ENCODE measurements around the gene GNA12. TPM values are rescaled to one million over a fixed set of nuclear protein-coding genes. Genes with fewer than 3 reads are reported as not detected.

The GNA12 gene
- total RNA-seq, 1 experiment from 2014 or later: 20.6 TPM

- DNase-seq (ENCODE audit: low read depth): no peak
Measured at GRCh38 chr7:2715341-2716231, 128.5 kb downstream of the GNA12 start.

GRCh38 chr7:2714636-2715035, 129.5 kb downstream of the GNA12 start:
- no peak for DNase-seq (ENCODE audit: low read depth)

- DNase-seq (ENCODE audit: low read depth): no peak
Measured at GRCh38 chr7:2713978-2714377, 130.1 kb downstream of the GNA12 start.

GRCh38 chr7:2713370-2713769, 130.7 kb downstream of the GNA12 start:
- DNase-seq (ENCODE audit: low read depth): no peak

GRCh38 chr7:2711895-2712675, 132.0 kb downstream of the GNA12 start:
- DNase-seq (ENCODE audit: low read depth): no peak

GRCh38 chr7:2710901-2711551, 133.1 kb downstream of the GNA12 start:
- DNase-seq (ENCODE audit: low read depth): no peak

- DNase-seq (ENCODE audit: low read depth): no peak
Measured at GRCh38 chr7:2710286-2710655, 133.8 kb downstream of the GNA12 start.

- no peak for DNase-seq (ENCODE audit: low read depth)
Measured at GRCh38 chr7:2709553-2710285, 134.4 kb downstream of the GNA12 start.

GRCh38 chr7:2708547-2709310, 135.4 kb downstream of the GNA12 start:
- no peak for DNase-seq (ENCODE audit: low read depth)

- no peak for DNase-seq (ENCODE audit: low read depth)
Measured at GRCh38 chr7:2708041-2708440, 136.1 kb downstream of the GNA12 start.

GRCh38 chr7:2707481-2707880, 136.6 kb downstream of the GNA12 start:
- DNase-seq (ENCODE audit: low read depth): no peak

GRCh38 chr7:2706685-2707126, 137.4 kb downstream of the GNA12 start:
- DNase-seq (ENCODE audit: low read depth): no peak

- DNase-seq (ENCODE audit: low read depth): no peak
Measured at GRCh38 chr7:2705371-2706096, 138.6 kb downstream of the GNA12 start.

GRCh38 chr7:2702594-2702957, 141.5 kb downstream of the GNA12 start:
- DNase-seq (ENCODE audit: low read depth): no peak

- peak; percentile 55 for DNase-seq (ENCODE audit: low read depth)
Measured at GRCh38 chr7:2701832-2702593, 142.1 kb downstream of the GNA12 start.

GRCh38 chr7:2701424-2701823, 142.7 kb downstream of the GNA12 start:
- no peak for DNase-seq (ENCODE audit: low read depth)

GRCh38 chr7:2700141-2700850, 143.8 kb downstream of the GNA12 start:
- DNase-seq (ENCODE audit: low read depth): no peak

GRCh38 chr7:2699289-2699620, 144.9 kb downstream of the GNA12 start:
- DNase-seq (ENCODE audit: low read depth): no peak
